Neutrophil (primary cell): ENCODE results near the gene LARGE1.
"Not testable (repeated sequence)": the region's sequence is repeated elsewhere in the genome, so short reads cannot be mapped to it uniquely, and the experiment has no call there.

ENCODE experiments used
- H3K27ac ChIP-seq: fragments of 200-600 bp; sonication (generic); 2 replicates; pipeline ENCODE4 v1.5.1; 2016; ENCODE audit warnings: mild to moderate bottlenecking, moderate library complexity
- H3K27me3 ChIP-seq: fragments of 200-600 bp; sonication (generic); 2 replicates; pipeline ENCODE4 v1.6.0; 2016; ENCODE audit warnings: mild to moderate bottlenecking
- H3K36me3 ChIP-seq: fragments of 200-600 bp; sonication (generic); 2 replicates; pipeline ENCODE4 v1.5.1; 2017
- H3K4me1 ChIP-seq, 2 experiments: fragments of 200-600 bp in 1 of 2; sonication (generic) in 1 of 2; 1 replicate in 1 of 2; 2 replicates in 1 of 2; pipeline versions ENCODE4 v1.5.1 to v1.6.1; 2013 to 2016; ENCODE audit warnings: low read depth in 1 of 2, low read length in 1 of 2, mild to moderate bottlenecking in 1 of 2, moderate library complexity in 1 of 2; ENCODE audit not compliant: control insufficient read depth in 1 of 2, insufficient read depth in 1 of 2
- H3K4me3 ChIP-seq, 2 experiments: fragments of 200-600 bp in 1 of 2; sonication (generic) in 1 of 2; 1 replicate in 1 of 2; 2 replicates in 1 of 2; pipeline ENCODE4 v1.5.1; 2013 to 2016; ENCODE audit warnings: low read depth in 1 of 2, low read length in 1 of 2, mild to moderate bottlenecking in 1 of 2, moderate library complexity in 1 of 2
- H3K9me3 ChIP-seq: fragments of 200-600 bp; sonication (generic); 2 replicates; pipeline ENCODE4 v1.5.1; 2016
- TF ChIP-seq, protein P1 (sequence below): fragments of 200-600 bp; sonication (generic); IDR thresholded peaks from 2 replicates; pipeline ENCODE4 v1.5.1; 2016; ENCODE audit warnings: antibody characterized with exemption

The LARGE1 gene

GRCh38 chr22:33382436-33382835 is 537.8 kb downstream of the LARGE1 start:
- Histone ChIP-seq H3K4me3 (no peak overlapping the region), H3K27ac (no peak overlapping the region), H3K36me3 (no peaks in the 10 kb centered on the region), H3K9me3 (no peaks in the 10 kb centered on the region), H3K4me1 (no peaks in the 10 kb centered on the region), H3K27me3 (no peaks in the 10 kb centered on the region)
- TF ChIP-seq, protein P1, sequence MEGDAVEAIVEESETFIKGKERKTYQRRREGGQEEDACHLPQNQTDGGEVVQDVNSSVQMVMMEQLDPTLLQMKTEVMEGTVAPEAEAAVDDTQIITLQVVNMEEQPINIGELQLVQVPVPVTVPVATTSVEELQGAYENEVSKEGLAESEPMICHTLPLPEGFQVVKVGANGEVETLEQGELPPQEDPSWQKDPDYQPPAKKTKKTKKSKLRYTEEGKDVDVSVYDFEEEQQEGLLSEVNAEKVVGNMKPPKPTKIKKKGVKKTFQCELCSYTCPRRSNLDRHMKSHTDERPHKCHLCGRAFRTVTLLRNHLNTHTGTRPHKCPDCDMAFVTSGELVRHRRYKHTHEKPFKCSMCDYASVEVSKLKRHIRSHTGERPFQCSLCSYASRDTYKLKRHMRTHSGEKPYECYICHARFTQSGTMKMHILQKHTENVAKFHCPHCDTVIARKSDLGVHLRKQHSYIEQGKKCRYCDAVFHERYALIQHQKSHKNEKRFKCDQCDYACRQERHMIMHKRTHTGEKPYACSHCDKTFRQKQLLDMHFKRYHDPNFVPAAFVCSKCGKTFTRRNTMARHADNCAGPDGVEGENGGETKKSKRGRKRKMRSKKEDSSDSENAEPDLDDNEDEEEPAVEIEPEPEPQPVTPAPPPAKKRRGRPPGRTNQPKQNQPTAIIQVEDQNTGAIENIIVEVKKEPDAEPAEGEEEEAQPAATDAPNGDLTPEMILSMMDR = no peak

- H3K27ac ChIP-seq = no peak overlapping the region
- no peak overlapping the region for H3K4me3 ChIP-seq
- no peaks in the 10 kb centered on the region for H3K4me1 ChIP-seq
- H3K27me3 ChIP-seq = no peaks in the 10 kb centered on the region
- no peaks in the 10 kb centered on the region for H3K9me3 ChIP-seq
- no peaks in the 10 kb centered on the region for H3K36me3 ChIP-seq
- TF ChIP-seq, protein P1 = no peak
Observed at GRCh38 chr22:33381531-33382406, 538.5 kb downstream of the LARGE1 start.

DNA sequence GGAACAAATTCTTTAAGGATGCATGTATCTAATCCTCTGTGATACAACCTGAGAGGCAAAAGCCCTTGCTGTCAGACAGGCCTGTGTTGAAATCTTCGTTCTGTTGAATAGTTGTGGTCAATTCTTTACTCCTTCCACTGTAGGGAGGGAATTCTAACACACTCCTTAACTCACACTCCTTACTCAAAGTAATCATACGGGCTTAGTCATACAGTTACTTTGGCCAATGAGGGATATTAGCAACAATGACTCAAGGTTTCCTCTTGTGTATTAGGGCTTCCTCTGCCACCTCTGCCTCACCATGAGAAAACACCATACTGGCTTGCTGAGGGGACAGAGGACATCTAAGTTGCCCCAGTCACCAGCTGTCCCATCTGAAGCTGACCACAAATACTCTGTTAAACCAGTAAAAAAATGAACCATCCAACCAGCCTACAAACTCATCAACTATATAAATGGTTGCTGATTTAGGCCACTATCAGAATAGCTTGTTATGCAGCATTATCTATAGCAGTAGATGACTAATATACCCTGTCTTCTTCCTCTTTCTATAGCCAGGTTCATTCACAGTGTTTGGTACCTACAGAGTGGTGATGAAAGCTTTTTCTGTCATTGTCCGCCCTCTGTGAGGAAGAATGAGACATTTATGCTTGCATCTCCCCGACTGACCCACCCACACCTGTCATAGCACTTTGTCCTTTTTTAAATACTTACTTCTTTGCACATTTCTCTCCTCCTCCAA is 539.3 kb downstream of the LARGE1 start:
- TF ChIP-seq, protein P1 = no peak
- no peak overlapping the region for H3K27ac ChIP-seq
- no peaks in the 10 kb centered on the region for H3K9me3 ChIP-seq
- no peak overlapping the region for H3K4me3 ChIP-seq
- no peaks in the 10 kb centered on the region for H3K27me3 ChIP-seq
- no peaks in the 10 kb centered on the region for H3K36me3 ChIP-seq
- no peaks in the 10 kb centered on the region for H3K4me1 ChIP-seq

- H3K4me1 ChIP-seq = no peaks in the 10 kb centered on the region
- H3K36me3 ChIP-seq = no peaks in the 10 kb centered on the region
- TF ChIP-seq, protein P1 = no peak
- H3K4me3 ChIP-seq = no peak overlapping the region
- no peak overlapping the region for H3K27ac ChIP-seq
- H3K9me3 ChIP-seq = no peaks in the 10 kb centered on the region
- no peaks in the 10 kb centered on the region for H3K27me3 ChIP-seq
Observed at GRCh38 chr22:33379836-33380235, 540.4 kb downstream of the LARGE1 start.

GRCh38 chr22:33372875-33373274 is 547.4 kb downstream of the LARGE1 start:
- Histone ChIP-seq H3K36me3 (no peaks in the 10 kb centered on the region), H3K4me1 (no peaks in the 10 kb centered on the region), H3K4me3 (no peak overlapping the region), H3K27ac (no peak overlapping the region), H3K27me3 (no peaks in the 10 kb centered on the region), H3K9me3 (no peaks in the 10 kb centered on the region)
- TF ChIP-seq, protein P1 = no peak

GRCh38 chr22:33363256-33363655 is 557.0 kb downstream of the LARGE1 start:
- H3K27ac ChIP-seq, H3K27me3 ChIP-seq, H3K36me3 ChIP-seq, H3K4me1 ChIP-seq, H3K9me3 ChIP-seq, H3K4me3 ChIP-seq: not testable (repeated sequence)
